Measurements from ENCODE around the gene C2orf78. TPM values are rescaled to one million over a fixed set of nuclear protein-coding genes. Genes with fewer than 3 reads are reported as not detected.
"Not testable (repeated sequence)": the region's sequence is repeated elsewhere in the genome, so short reads cannot be mapped to it uniquely, and the experiment has no call there.

Gene C2orf78
- total and polyA plus RNA-seq, 4 donors = 0.02 TPM; not detected in 3

DNA sequence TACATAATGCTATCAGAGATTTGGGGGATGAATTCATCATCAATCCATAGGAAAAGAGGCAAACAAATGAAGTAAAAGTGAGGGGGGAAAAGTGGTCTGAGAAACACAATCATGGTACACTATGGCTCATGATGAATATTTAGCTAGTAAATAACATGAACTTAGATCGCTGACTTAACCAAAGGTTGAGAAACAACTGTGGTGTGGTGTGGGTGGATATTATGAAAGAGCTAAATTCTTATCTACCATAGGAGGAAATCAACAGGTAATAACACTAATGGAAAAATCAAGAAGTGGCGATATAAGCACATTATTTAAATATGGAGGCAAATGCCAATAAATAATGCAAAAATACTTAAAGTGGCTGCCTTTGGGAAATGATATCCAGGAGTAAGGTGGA lies 34.7 kb upstream of the C2orf78 start:
- no peak for TF ChIP-seq JUND (IDR thresholded peaks at IDR 0.05)
- peak in 1 of 2 donors; percentile 51 for TF ChIP-seq HNF4A (conservative IDR thresholded peaks at IDR 0.05)
- TF ChIP-seq NR2F2 (IDR thresholded peaks at IDR 0.05) = no peak
- no peak for TF ChIP-seq HNF4G (IDR thresholded peaks at IDR 0.05)
- TF ChIP-seq RXRA (IDR thresholded peaks at IDR 0.05) = peak in 1 of 2 donors; percentile 35
- TF ChIP-seq, protein P1, sequence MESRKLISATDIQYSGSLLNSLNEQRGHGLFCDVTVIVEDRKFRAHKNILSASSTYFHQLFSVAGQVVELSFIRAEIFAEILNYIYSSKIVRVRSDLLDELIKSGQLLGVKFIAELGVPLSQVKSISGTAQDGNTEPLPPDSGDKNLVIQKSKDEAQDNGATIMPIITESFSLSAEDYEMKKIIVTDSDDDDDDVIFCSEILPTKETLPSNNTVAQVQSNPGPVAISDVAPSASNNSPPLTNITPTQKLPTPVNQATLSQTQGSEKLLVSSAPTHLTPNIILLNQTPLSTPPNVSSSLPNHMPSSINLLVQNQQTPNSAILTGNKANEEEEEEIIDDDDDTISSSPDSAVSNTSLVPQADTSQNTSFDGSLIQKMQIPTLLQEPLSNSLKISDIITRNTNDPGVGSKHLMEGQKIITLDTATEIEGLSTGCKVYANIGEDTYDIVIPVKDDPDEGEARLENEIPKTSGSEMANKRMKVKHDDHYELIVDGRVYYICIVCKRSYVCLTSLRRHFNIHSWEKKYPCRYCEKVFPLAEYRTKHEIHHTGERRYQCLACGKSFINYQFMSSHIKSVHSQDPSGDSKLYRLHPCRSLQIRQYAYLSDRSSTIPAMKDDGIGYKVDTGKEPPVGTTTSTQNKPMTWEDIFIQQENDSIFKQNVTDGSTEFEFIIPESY (IDR thresholded peaks at IDR 0.05) = peak; percentile 34
- TF ChIP-seq, protein P2, sequence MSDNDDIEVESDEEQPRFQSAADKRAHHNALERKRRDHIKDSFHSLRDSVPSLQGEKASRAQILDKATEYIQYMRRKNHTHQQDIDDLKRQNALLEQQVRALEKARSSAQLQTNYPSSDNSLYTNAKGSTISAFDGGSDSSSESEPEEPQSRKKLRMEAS (IDR thresholded peaks at IDR 0.05) = peak; percentile 52
- TF ChIP-seq GABPA (IDR thresholded peaks at IDR 0.05 in 1 of 2, conservative IDR thresholded peaks at IDR 0.05 in 1 of 2) = peak in 1 of 2 donors; percentile 55
- peak in 1 of 2 donors; percentile 48 for TF ChIP-seq EGR1 (IDR thresholded peaks at IDR 0.05; ENCODE audit: low read depth in 2 of 2)
- H3K9me3 ChIP-seq (ENCODE audit: control insufficient read depth in 4 of 4, low read length in 3 of 4) = no peaks in the 10 kb centered on the region
- no peak overlapping the region for H3K4me3 ChIP-seq (ENCODE audit: low read depth in 1 of 3, low read length in 3 of 3)
- H3K4me1 ChIP-seq (ENCODE audit: control insufficient read depth in 4 of 4, insufficient read depth in 4 of 4, low read length in 3 of 4) = no peaks in the 10 kb centered on the region
- no peaks in the 10 kb centered on the region for H3K27me3 ChIP-seq (ENCODE audit: control insufficient read depth in 4 of 4, insufficient read depth in 4 of 4, low read length in 3 of 4)
- DNase-seq (ENCODE audit: low spot score) = no peak
- no peak overlapping the region for H3K27ac ChIP-seq (ENCODE audit: low read depth in 1 of 2, low read length in 2 of 2)
- WGBS = 59% methylated on average over 2 of the region's 2 CpGs
- no peak overlapping the region for H3K9ac ChIP-seq (ENCODE audit: low read depth in 1 of 2, low read length in 2 of 2)
- H3K36me3 ChIP-seq (ENCODE audit: control insufficient read depth in 4 of 4, insufficient read depth in 3 of 4, low read depth in 1 of 4, low read length in 3 of 4) = peaks cover 2 to 20% (median 11%) of the 10 kb centered on the region in 4 donors

DNA sequence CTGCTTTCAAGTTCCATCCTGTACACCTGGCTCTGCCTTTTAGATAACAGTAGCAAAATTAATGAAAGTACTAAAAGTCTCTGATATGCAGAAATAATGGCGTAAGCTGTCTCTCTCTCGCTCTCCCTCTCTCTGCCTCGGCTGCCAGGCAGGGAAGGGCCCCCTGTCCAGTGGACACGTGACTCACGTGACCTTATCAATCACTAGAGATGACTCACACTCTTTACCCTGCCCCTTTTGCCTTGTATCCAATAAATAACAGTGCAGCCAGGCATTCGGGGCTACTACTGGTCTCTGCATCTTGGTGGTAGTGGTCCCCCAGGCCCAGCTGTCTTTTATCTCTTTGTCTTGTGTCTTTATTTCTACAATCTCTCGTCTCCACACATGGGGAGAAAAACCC lies 29.7 kb upstream of the C2orf78 start:
- DNase-seq (ENCODE audit: low spot score); H3K27ac ChIP-seq (ENCODE audit: low read depth in 1 of 2, low read length in 2 of 2); H3K9me3 ChIP-seq (ENCODE audit: control insufficient read depth in 4 of 4, low read length in 3 of 4); H3K27me3 ChIP-seq (ENCODE audit: control insufficient read depth in 4 of 4, insufficient read depth in 4 of 4, low read length in 3 of 4); H3K4me3 ChIP-seq (ENCODE audit: low read depth in 1 of 3, low read length in 3 of 3); H3K9ac ChIP-seq (ENCODE audit: low read depth in 1 of 2, low read length in 2 of 2); H3K4me1 ChIP-seq (ENCODE audit: control insufficient read depth in 4 of 4, insufficient read depth in 4 of 4, low read length in 3 of 4): not testable (repeated sequence)
- 97% methylated on average over 7 of the region's 7 CpGs for WGBS
- peaks cover 0 to 20% (median 8%) of the 10 kb centered on the region in 4 donors for H3K36me3 ChIP-seq (ENCODE audit: control insufficient read depth in 4 of 4, insufficient read depth in 3 of 4, low read depth in 1 of 4, low read length in 3 of 4)

DNA sequence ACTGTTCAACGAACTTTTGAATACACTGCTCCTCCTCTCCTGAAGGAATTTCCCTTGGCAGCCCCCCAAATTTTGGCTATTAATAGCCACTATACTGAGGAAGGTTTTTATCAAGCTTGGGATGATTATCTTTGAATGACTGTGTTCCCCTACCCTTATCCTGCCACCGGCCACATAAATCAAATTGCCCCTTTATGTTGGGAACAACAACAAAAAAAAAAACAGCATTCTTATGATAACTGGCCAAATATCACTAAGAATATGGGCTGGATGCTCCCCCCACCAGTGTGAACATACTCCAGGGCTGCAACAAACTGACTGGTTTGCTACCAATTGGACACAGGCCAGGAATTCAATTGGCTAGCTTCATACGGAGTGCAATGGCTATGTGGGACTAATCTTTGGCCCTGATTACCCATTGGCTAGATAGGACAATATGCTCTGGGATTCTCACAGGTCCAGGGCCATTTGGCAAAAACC lies 24.7 kb upstream of the C2orf78 start:
- Histone ChIP-seq H3K4me3 (ENCODE audit: low read depth in 1 of 3, low read length in 3 of 3) (no peak overlapping the region), H3K9ac (ENCODE audit: low read depth in 1 of 2, low read length in 2 of 2) (no peak overlapping the region), H3K27ac (ENCODE audit: low read depth in 1 of 2, low read length in 2 of 2) (no peak overlapping the region), H3K9me3 (ENCODE audit: control insufficient read depth in 4 of 4, low read length in 3 of 4) (no peaks in the 10 kb centered on the region), H3K27me3 (ENCODE audit: control insufficient read depth in 4 of 4, insufficient read depth in 4 of 4, low read length in 3 of 4) (no peaks in the 10 kb centered on the region), H3K36me3 (ENCODE audit: control insufficient read depth in 4 of 4, insufficient read depth in 3 of 4, low read depth in 1 of 4, low read length in 3 of 4) (peaks cover 4 to 31% (median 16%) of the 10 kb centered on the region in 4 donors), H3K4me1 (ENCODE audit: control insufficient read depth in 4 of 4, insufficient read depth in 4 of 4, low read length in 3 of 4) (peaks cover 0 to 8% (median 5%) of the 10 kb centered on the region in 4 donors)
- TF ChIP-seq RXRA (IDR thresholded peaks at IDR 0.05) = no peak
- TF ChIP-seq HNF4A (conservative IDR thresholded peaks at IDR 0.05) = peak in 1 of 2 donors; percentile 51
- TF ChIP-seq SP1 (IDR thresholded peaks at IDR 0.05) = peak; percentile 13
- TF ChIP-seq NR2F2 (IDR thresholded peaks at IDR 0.05) = peak; percentile 57
- DNase-seq (ENCODE audit: low spot score) = no peak
- WGBS = 31% methylated on average over 3 of the region's 3 CpGs

DNA sequence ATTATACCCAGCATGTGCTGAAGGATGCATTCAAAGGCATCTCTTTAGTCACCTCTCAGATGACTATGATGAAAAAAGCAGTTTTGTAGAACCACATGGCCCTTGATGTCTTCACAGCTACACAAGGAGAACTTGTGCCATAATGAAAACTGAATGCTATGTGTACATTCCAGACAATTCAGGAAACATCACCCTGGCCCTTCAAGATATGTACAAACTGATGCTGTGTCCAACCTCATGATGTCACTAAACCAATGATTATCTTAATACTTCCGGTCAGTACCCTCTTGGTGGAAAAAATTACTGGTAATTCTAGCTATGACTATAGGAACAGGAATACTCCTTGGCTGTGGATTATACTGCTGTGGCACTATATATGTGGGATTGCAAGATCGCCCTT lies 24.1 kb upstream of the C2orf78 start:
- DNase-seq (ENCODE audit: low spot score) = no peak
- peaks cover 4 to 34% (median 20%) of the 10 kb centered on the region in 4 donors for H3K36me3 ChIP-seq (ENCODE audit: control insufficient read depth in 4 of 4, insufficient read depth in 3 of 4, low read depth in 1 of 4, low read length in 3 of 4)
- H3K9me3 ChIP-seq (ENCODE audit: control insufficient read depth in 4 of 4, low read length in 3 of 4) = no peaks in the 10 kb centered on the region

More for the DNA sequence above, 24.1 kb upstream of the C2orf78 start:
- Histone ChIP-seq H3K9ac (ENCODE audit: low read depth in 1 of 2, low read length in 2 of 2) (no peak overlapping the region), H3K27ac (ENCODE audit: low read depth in 1 of 2, low read length in 2 of 2) (no peak overlapping the region), H3K4me3 (ENCODE audit: low read depth in 1 of 3, low read length in 3 of 3) (no peak overlapping the region), H3K27me3 (ENCODE audit: control insufficient read depth in 4 of 4, insufficient read depth in 4 of 4, low read length in 3 of 4) (no peaks in the 10 kb centered on the region), H3K4me1 (ENCODE audit: control insufficient read depth in 4 of 4, insufficient read depth in 4 of 4, low read length in 3 of 4) (peaks cover 0 to 8% (median 5%) of the 10 kb centered on the region in 4 donors)
- TF ChIP-seq HNF4G (IDR thresholded peaks at IDR 0.05) = no peak
- TF ChIP-seq GABPA (IDR thresholded peaks at IDR 0.05 in 1 of 2, conservative IDR thresholded peaks at IDR 0.05 in 1 of 2) = peak in 1 of 2 donors; percentile 4
- WGBS = 87% methylated on average over 2 of the region's 2 CpGs
